ENCODE data around the gene REEP6.

Gene REEP6

DNA sequence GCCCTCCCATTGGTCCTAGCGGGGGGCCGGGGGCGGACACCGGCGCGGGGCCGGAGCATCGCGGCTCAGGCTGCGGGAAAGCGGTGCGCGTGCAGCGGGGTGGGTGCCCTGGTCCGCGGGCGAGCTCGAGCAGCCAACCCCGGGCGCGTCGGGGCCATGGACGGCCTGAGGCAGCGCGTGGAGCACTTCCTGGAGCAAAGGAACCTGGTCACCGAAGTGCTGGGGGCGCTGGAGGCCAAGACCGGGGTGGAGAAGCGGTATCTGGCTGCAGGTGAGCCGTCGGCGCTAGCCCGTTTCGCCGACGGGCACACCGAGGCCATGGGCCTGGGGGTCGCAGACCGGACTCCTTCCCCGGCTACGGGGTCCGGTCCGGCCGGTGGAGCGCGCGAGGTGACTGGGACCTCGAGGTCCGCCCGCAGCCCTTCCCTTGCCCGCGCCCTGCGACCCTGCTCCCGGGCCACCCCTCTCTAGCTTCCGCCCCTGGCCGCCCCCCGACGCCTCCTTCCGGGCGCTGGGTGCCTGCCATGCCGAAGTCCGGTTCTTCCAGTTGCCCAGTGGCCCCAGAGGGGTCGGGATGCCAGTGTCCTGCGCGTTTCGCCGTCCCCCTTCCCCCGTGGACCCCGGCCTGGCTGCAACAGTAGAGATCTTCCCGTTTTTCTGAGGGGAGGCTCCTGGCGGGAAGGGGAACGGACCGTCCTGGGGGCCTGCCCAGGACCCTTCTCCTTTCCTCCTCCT is at the start of gene REEP6:
Gene REEP6 (plus strand): TSS at position 68 of the 735 bp plus-strand sequence. CDS start 89 bp downstream, at position 157.
- FAIRE-seq = no peak

DNA sequence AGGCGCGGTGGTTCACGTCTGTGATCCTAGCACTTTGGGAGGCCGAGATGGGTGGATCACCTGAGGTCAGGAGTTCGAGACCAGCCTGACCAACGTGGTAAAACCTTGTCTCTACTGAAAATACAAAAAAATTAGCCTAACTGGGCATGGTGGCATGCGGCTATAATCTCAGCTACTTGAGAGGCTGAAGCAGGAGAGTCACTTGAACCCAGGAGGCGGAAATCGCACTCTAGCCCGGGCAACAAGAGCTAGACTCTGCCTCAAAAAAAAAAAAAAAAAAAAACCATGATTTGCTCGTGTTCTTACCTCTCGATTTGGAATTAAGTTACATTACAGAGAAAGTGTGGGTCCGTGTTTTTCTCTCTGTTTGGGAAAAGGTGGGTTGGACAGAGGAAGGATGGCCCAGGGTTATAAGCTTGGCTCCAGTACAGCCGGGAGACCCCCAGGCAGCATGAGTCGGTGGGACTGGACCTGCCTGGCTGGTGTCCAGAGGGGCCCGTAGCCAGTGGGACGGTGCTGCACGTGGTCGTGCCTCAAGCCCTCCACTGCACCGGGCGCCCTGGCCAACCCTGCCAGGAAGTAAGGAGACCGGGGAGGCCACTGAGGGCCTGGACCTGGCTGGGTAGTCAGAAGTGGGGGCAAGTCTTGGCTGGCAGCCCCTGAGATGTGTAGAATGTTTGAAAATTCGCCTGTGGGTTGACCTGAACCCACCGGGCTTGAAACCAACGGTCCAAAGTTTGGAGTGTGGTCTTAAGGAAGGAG is 49.1 kb upstream of the REEP6 start:
- no peak for FAIRE-seq

DNA sequence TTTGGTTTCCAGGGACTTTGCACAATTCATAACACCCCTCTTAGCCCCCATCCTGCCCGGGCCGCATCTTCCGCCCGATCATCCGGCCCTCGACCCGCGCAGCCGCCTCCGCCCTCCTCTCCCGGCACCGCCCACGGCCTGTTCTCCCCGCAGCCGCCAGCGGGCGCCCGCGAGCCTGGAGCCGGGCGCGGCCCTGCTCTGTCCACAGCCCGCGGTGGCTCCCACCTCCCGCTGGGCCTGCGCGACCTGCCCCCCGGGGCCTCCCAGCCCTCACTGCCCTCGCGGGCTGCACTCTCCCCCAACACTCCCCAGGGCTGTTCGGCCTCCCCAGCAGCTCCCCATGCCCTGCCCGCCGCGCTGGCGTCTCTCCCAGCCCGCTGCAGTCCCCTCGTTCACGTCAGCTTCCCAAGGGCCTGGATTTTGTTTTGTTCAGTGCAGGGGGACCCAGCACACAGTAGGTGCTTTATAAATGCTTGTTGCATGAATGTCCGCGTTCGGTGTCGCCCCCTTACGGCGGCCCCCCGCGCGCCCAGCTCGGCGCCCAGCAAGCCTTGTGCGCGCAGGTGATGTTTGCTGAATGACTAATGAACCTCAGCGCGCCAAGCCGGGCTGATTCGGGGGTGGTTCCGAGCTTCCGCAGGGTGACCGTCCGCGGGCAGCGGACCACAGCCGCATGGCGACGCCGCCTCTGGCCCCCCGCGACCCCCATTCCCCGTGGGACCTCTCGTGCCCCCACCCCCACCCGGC is 45.6 kb upstream of the REEP6 start:
- no peak for FAIRE-seq

DNA sequence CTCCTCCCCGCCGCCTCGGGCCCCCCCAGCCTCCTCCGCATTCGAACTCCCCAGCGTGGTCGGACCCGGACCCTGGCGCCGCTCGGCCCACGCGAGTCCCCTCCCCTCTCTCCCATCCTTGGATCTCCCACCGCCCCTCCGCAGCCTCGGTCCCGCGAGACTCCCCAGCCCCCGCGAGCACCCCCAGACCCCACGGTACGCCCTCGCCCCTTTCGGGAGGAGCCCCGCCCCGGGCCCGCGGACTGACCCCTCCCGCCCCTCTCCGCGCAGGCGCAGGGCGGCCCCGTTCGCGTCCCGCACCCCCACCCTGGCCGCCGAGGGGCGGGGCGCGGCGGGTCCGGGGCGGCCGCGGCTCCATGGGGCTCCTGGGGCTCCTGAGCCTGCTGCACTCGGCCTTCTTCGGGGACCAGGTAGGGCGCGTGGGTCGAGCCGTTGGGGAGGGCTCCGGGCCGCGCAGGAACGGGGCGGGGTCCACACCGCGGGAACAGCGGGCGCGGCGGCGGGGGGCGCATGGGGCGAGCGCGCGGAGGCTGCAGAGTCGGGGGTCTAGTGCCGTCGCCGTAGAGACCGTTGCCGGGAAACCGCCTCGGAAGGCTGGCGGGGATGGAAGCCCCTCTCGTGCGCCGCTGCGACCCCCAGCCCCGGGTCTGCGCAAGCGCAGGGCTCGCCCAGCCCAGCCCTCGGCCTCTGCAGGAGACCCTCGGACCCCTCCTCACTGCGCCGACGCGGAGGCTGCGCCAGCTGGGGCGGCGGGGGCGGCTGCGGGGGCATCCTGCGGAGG is 44.9 kb upstream of the REEP6 start:
- no peak for FAIRE-seq

DNA sequence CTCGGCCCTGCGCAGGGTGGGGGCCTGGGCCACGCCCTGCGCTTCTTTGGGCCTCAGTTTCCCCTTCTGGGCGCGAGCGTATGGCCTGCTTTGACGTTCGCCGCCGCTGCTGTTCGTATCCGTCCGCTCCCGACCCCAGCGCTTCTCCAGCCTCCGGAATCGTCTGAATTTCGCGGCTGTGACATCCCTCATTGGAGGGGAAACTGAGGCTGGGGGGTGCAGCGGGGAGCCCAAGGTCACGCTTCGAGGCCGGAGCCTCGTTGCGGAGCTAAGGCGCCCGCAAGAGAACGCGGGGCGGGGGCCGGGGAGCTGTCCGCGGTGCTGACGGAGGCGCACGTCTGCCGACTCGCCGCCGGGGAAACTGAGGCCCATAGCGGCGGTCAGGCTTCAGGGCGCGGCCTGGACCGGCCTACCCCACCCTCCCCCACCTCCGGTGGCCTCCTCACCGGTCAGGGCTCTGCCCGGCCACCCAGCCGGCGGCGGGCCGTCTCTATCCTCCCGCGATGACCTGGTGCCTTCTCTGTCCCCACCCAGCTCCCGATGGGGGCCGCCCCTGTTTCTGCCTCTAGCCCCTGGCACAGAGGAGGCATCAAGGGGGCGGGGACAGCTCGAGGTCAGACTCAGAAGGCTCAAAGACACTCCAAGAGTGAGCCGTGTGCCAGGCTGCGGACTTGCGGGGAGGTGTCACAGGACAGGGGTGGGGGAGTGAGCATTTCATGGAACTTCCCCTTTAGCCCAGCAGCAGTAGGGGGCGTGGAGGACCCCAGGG is 44.1 kb upstream of the REEP6 start:
- no peak for FAIRE-seq

DNA sequence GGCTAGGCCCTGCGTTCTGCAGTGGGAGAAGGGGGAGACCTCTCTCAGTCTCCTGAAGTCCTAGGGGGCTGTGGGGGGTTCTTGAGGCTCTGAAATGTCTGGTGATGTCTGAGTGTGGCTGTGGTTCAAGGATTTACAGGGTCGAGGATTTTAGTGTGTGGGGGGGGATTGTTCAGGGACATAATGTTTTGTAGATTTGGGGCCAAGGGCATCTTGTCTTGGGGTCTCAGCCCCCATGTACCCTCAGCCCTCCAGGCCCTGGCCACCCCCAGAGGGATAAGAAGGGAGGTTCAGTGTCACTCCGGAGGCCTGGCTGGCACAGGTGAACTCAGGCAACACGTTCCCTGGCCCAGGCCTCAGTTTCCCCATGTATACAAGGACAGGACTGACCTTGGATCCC is 43.5 kb upstream of the REEP6 start:
- FAIRE-seq = no peak

DNA sequence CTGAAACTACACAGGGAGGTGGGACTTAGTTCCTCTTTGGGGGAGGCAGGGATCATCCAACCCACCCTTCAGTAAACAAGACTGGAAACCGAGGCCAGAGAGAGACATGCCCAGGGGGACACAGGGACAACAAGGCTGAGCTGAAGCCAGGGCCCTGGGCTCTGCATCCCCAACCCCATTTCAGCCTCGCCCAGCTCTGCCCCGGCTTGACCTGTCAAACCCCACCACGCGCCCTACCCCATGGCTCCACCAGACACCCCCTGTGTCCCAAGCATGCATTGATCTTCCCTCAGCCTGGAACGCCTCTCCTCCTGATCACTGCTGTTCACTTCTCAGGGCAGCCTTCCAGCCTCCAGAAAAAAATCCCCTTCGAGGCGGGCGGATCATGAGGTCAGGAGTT is 43.0 kb upstream of the REEP6 start:
- no peak for FAIRE-seq

DNA sequence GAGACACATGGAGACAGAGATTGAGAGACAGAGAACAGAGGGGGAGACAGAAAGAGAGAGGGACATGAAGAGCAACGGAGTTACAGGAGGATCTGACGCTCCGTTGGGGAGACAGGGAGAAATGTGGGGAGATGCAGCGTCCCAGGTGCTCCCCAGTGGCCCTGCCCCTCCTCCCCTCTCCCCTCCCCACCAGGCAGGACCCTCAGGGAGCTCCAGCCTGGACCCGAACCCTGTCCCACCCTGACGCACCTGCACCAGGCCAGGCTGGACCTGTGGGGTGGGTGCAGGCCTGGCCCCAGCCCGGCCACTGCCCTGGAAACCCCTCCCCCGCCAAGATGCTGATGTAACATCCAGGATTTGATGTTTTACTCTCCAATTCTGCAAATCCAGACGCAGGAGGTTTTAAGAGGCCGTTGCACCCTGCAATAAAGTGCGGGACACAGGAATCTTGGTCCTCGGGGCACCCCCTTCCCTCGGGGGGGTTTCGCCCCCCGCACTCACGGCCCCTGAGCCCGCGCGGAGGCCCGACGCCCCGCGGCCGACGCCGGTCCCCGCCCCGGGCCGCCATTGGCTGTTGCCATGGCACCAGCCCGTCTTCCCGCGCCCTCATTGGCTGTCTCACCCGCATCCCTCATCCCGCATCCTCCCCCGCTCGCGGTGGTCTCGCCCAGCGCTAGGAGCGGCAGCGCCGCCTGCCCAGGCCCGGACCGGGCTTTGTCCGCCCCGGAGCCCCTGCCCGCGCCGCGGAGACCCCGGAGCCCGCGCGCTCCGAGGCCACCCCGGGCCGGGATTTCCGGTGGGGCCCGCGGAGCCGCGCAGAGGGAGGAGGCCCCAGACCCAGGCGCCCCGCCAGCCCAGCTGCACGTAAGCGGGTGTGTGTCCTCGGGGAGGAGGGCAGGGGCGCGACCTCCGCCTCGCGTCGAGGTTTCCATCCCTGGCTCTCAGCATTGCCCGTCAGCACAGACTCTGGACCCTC is 41.2 kb upstream of the REEP6 start, which contains the start of gene APC2:
Gene APC2 (plus strand): TSS at position 655 of the 976 bp plus-strand sequence. CDS start 2,881 bp downstream, outside the sequence.
- FAIRE-seq = no peak

DNA sequence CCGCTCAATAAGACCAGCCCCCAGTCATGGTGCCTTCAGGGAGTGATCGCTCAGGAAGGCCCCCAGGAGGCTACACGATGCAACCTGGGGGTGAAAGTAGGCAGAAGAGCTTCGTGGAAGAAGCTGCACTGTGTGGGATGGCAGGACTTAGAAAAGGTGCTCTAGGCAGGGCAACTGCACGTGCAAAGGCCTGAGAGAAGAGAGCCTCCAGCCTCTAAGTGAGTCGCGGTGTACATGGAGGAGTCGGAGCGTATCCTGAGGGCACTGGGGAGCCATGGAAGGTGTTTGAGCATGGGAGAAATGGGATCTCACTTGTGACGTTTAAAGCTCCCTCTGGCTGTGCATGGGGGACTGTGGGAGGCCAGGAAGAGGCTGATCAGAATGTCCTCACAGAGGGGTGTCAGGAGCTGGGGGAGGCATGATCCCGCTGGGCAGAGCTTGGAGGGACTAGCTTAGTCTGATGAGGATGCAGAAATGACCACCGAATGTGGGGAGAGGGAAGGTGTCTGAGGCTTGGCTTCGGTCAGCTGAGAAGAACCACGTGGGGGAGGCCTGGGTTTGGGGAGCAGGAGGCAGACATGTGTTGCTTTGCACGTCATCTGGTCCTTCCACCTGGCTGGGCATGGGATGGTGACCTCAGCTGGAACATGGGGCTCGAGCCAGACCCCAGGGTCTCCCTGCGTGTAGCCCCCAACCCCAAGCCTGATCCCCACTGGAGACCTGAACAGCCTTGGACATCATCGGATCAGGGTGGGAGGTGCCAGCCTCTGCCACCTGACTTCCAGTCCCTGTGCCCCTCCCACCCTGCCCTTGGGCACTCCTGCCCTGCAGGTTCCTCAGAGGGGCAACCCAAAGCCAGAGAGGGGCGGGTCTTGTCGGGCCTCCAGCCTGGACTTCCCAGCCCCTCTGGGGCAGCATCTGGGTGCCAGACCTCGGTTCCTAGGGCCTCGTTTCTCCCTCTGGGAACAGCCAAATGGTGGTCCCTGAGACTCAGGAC is 39.9 kb upstream of the REEP6 start:
- no peak for FAIRE-seq

DNA sequence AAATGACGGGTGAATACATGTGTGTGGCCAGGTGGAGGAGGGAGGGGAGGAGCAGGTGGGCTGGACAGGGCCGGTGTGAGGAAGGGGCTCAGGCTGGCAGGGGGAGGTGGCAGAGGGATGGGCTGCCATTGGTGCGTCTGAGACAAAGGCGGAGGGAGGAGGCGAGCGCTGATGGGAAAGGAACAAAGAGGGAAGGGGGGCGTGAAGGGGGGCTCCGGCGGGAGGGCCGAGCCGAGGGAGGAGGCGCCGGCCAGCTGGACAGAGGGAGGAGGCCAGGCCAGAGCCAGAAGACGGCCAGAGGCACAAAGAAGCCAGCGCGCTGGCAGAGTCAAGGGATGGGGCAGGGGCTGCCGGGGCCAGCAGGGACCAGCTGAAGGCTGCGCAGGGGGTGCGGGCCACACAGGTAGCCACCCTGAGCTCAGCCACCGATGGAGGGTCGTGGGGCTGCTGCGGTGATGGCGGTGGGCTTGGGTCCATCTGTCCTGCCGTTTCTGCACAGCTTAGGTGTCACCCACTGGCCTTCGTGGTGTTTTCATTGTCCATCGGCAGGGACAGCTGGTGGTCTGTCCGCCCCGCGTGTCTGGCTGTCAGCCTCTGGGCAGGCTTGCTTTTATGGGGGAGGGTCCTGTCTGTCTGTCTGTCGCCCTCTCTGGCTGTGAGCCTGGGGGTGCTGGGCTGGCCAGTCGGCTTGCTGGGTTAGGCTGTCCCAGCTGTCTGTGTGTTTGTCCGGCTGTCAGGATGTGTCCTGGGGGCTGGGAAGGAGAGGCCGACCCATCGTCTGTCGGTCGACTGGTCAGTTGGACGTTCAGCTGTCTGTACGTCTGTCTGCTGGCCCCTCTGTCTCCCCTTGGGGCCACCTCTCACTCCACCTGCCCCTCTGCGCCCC is 38.8 kb upstream of the REEP6 start:
- FAIRE-seq = no peak

DNA sequence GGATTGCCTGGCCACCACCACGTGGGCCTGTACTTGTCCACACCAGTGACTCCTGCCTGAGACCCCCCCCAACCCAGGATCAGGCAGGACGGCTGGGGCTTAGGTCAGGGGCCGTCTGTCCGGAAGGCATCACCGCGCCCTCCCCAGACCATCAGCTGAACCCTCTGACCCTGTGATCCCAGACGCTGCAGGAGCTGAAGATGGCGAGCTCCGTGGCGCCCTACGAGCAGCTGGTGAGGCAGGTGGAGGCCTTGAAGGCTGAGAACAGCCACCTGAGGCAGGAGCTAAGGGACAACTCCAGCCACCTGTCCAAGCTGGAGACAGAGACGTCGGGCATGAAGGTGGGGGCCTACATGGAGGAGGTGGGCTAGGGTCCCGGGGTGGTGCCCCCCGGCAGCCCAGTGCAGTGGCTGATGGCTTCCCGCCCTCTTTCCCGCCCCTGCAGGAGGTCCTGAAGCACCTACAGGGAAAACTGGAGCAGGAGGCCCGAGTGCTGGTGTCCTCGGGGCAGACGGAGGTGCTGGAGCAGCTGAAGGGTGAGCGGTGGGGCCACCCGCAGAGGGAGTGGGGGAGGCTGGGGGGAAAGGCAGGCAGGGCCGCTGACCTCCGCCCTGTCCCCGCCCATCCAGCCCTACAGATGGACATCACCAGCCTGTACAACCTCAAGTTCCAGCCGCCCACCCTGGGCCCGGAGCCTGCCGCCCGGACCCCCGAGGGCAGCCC is 38.0 kb upstream of the REEP6 start:
- FAIRE-seq = no peak

DNA sequence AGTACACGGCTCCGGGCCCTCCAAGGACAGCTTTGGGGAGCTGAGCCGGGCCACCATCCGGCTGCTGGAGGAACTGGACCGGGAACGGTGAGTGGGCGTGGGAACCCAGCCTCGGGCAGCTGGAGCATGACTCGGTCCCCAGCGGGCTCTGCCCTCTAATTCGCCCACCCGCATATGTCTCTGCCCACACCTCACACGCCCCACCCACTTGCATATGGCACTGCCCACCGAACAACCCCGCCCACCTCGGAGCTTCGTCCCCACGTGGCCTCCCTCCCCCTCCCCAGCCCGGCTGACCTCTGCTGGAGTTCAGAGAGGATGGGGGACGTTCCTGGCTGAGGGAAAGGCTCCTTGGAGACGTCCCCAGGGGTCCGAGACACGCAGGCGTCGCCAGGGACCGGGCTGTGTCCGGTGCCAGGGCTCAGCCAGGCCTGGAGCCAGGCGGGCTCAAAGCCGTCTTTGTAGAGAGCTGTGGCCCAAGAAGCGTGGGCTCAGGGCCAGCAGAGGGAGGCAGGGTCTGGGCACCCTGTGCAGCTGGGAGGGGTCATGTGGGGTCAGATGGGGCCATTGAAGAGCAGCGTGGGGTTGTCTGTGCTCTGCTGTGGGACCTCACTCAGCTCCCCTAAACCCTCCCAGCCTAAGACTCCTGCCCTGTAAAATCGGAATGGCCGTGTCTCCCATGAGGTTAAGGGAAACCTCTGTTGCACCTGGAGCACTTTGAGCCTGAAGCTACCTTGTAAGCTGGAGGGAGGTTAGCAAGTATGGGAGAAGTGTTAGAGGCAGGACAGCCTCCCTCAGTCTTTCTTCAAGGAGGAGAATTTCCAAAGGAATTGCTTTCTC is 37.2 kb upstream of the REEP6 start:
- FAIRE-seq = no peak

DNA sequence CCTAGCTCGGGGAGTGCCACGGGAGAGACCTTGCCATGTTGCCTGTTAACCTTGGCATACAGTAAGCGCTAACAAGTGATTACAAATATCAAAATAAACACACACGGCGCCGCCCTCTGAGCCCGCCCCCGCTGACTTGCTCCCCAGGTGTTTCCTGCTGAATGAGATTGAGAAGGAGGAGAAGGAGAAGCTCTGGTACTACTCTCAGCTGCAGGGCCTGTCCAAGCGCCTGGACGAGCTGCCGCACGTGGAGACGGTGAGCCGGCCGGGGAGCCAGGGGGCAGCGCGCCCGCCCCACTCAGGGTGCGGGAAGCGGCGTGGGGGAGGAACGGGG is 36.0 kb upstream of the REEP6 start:
- FAIRE-seq = no peak

DNA sequence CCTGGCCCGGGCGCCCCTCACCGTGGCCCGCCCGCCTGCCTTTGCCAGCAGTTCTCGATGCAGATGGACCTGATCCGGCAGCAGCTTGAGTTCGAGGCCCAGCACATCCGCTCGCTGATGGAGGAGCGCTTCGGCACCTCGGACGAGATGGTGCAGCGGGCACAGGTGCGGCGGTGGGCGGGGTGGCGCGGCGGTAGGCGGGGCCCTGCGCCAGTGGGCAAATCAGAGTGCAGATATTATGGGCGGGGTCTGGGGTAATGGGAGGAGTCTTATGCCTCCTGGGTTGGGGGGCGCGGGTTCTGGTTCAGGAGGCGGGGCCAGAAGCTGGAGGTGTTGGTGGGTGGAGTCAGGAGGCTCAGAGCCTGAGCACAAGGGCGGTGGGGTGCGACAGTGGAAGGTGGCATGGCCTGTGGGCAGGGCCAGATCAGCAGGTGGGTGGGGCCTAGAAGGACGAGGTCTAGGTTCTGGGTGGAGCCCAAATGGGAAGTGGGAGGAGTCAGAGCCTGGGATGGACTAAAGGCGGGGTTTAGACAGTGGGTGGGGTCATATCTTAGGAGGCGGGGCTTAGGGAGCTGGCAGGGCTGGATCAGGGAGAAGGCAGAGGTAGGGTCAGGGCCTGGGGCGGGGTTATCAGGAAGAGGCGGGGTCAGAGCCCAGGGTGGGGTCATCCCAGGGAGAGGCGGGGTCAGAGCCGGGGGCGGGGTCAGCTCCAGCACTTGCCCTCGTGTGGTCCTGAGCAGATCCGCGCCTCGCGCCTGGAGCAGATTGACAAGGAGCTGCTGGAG is 35.5 kb upstream of the REEP6 start:
- FAIRE-seq = no peak

DNA sequence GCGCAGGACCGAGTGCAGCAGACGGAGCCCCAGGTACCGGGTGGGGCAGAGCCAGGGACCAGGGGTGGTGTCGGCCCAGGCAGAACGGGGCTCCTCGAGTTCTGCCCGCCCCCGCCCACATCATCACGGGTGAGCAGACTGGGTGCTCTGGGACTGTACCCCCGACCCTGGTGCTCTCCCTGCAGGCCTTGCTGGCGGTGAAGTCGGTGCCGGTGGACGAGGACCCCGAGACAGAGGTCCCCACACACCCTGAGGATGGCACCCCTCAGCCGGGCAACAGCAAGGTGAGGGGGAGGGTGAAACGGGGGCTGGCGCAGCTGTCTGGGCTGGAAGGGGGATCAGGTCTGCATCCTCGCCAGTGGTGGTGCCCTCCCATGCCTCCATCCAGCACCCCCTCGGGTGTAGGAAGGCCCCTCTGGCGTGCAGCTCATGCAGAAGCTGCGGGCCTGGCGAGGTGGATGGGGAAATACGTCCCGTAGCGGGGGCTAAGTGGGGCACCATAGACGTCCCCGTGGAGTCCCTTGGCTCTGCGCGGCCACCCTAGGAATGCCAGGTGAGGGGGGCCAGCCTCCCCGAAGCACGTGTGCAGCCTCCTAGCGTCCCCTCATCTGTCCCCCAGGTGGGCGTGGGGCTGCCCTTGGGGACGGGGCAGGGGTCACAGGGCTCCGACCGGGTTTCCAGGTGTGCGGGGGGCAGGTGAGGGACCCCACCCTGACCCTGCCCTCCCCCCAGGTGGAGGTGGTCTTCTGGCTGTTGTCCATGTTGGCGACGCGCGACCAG is 34.7 kb upstream of the REEP6 start:
- no peak for FAIRE-seq

Measured in islet of Langerhans (tissue), 1 donor.